Neural crest cell (in vitro differentiated cells): ENCODE data around the gene FKBP10. TPM values are rescaled to one million over a fixed set of nuclear protein-coding genes. Genes with fewer than 3 reads are reported as not detected.

Experiments
- DNase-seq: peaks from one replicate; pipeline ENCODE4 v3.0.0; 2021; ENCODE audit warnings: low read depth, mixed read lengths, low spot score
- H3K27ac Mint-ChIP-seq: one replicate; pipeline ENCODE4 v1.8.0; 2021; ENCODE audit warnings: mild to moderate bottlenecking, mixed read lengths; ENCODE audit not compliant: unreplicated experiment
- H3K27me3 Mint-ChIP-seq: 2 replicates; pipeline ENCODE4 v1.8.0; 2021; ENCODE audit warnings: low read depth, mild to moderate bottlenecking, mixed read lengths
- H3K36me3 Mint-ChIP-seq: 2 replicates; pipeline ENCODE4 v1.8.0; 2021; ENCODE audit warnings: low read depth, mild to moderate bottlenecking, mixed read lengths
- H3K4me1 Mint-ChIP-seq: 2 replicates; pipeline ENCODE4 v1.8.0; 2021; ENCODE audit warnings: mixed read lengths
- H3K4me3 Mint-ChIP-seq: one replicate; pipeline ENCODE4 v1.8.0; 2021; ENCODE audit warnings: mild to moderate bottlenecking, mixed read lengths
- H3K9me3 Mint-ChIP-seq: 2 replicates; pipeline ENCODE4 v1.8.0; 2021; ENCODE audit warnings: mixed read lengths
- CTCF ChIP-seq: fragments of 200-600 bp; sonication (generic); conservative IDR thresholded peaks from 2 replicates; pipeline ENCODE4 v1.5.0; 2021; ENCODE audit warnings: antibody characterized with exemption, mild to moderate bottlenecking
- total RNA-seq: library from RNA; stranded (reverse); gene quantifications from 2 replicates; pipeline ENCODE4 v1.2.1, GENCODE V29; 2021

FKBP10 gene
- total RNA-seq, 1 donor from 2014 or later: 262 TPM

DNA sequence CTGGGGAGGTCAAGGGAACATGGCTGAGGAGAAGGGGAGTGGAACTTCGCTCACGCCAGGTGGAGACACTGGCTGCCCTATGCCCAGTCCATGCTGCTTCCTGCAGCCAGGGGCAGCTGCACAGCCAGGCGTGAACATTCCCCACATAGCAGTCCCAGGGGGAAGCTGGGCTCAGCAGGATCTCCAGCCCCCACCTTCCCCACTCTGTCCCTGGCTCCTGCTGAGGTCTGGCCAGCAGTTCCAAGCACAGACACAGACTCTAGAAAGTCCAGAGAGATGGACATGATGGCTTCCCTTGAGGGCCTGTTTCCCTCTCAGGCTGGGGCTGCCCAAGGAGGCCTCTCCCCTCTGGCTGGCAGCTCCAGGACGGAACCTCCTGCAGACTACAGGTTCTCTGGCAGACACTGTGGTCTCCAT, 35.6 kb upstream of the FKBP10 start:
- Mint-ChIP-seq H3K27me3 (no peaks in the 10 kb centered on the region), H3K9me3 (no peaks in the 10 kb centered on the region), H3K36me3 (no peaks in the 10 kb centered on the region), H3K4me1 (peaks cover 47% of the 10 kb centered on the region), H3K27ac (no peak overlapping the region), H3K4me3 (no peak overlapping the region)
- no peak for TF ChIP-seq CTCF
- DNase-seq: no peak

- no peaks in the 10 kb centered on the region for H3K36me3 Mint-ChIP-seq
- H3K27ac Mint-ChIP-seq: no peak overlapping the region
- H3K9me3 Mint-ChIP-seq: no peaks in the 10 kb centered on the region
- DNase-seq: no peak
- no peak overlapping the region for H3K4me3 Mint-ChIP-seq
- H3K4me1 Mint-ChIP-seq: peaks cover 48% of the 10 kb centered on the region
- TF ChIP-seq CTCF: no peak
- H3K27me3 Mint-ChIP-seq: no peaks in the 10 kb centered on the region
Observed at GRCh38 chr17:41777574-41778188, 35.1 kb upstream of the FKBP10 start.

DNA sequence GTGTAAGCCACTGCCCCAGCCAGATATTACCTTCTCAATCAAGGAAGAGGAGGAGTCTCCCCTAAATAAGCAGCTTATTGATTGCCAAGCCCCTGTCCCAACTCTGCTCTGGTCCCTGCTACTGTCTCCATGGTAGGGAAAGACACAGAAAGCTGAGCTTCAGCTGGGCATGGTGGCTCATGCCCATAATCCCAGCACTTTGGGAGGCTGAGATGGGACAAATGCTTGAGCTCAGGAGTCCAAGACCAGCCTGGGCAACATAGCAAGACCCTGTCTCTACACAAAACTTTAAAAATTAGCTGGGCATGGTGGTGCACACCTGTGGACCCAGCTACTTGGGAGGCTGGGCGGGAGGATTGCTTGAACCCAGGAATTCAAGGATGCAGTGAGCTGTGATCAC, 32.9 kb upstream of the FKBP10 start:
- no peak for DNase-seq
- Mint-ChIP-seq H3K36me3 (no peaks in the 10 kb centered on the region), H3K4me3 (no peak overlapping the region), H3K9me3 (no peaks in the 10 kb centered on the region), H3K4me1 (peaks cover 40% of the 10 kb centered on the region), H3K27ac (no peak overlapping the region), H3K27me3 (peaks cover 7% of the 10 kb centered on the region)
- no peak for TF ChIP-seq CTCF

DNA sequence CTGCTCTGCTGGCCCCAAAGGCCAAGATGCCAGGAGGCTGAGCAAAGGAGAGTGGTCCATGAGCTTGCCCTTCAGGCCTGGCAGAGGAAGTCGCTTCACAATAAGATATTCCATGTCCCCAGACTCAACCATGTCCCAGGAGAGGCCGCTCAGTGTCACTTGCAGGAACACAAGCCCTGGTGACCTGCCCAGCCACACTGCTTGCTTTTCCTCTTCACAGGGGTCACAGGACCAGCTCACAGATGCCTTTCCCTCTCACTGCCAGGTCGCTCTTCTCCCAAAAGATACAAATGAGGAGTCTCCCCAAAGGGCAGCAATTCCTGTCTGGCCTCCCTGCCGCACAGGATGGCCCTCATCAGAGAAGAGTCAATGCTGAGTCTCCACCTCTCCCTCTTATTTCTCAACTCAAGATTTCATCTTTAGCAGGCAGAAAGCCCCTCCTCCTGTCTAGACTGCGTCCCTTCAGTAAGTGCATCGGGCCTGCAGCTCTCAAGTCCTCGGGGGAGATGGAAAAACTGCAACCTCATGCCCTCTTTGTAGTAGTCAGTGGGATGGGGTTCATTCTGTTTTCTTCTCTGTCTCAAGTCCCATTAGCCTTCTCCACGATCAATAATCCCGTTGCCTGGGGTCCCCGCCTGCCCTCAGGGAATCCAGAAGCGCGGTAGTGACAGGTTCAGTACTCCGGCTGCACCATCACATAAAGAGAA, 31.2 kb upstream of the FKBP10 start:
- Mint-ChIP-seq H3K4me1 (peaks cover 29% of the 10 kb centered on the region), H3K4me3 (peak overlapping the region; percentile 64), H3K36me3 (no peaks in the 10 kb centered on the region), H3K9me3 (no peaks in the 10 kb centered on the region), H3K27me3 (peaks cover 12% of the 10 kb centered on the region), H3K27ac (peak overlapping the region; percentile 31)
- DNase-seq: no peak
- TF ChIP-seq CTCF: no peak

- Mint-ChIP-seq H3K9me3 (no peaks in the 10 kb centered on the region), H3K4me1 (peaks cover 34% of the 10 kb centered on the region), H3K4me3 (peak overlapping the region; percentile 64), H3K36me3 (no peaks in the 10 kb centered on the region), H3K27ac (peak overlapping the region; percentile 31), H3K27me3 (peaks cover 16% of the 10 kb centered on the region)
- TF ChIP-seq CTCF: no peak
- DNase-seq: no peak
Observed at GRCh38 chr17:41782142-41782541, 30.7 kb upstream of the FKBP10 start.
